SK-N-MC (cell line): ENCODE measurements around the gene PEX5L.

Experiments
- EZH2 ChIP-seq: fragments of 200-600 bp; sonication (generic); IDR thresholded peaks from one replicate; pipeline ENCODE4 v1.6.1; 2017; ENCODE audit warnings: antibody characterized with exemption
- FOXP2 ChIP-seq: optimal IDR thresholded peaks from 2 replicates; pipeline ENCODE3; 2011; ENCODE audit warnings: mild to moderate bottlenecking, moderate library complexity; ENCODE audit not compliant: insufficient read depth; ENCODE audit errors: extremely low read length, control extremely low read depth
- POLR2AphosphoS5 ChIP-seq: IDR thresholded peaks from 2 replicates; pipeline ENCODE4 v1.6.1; 2012; ENCODE audit warnings: mild to moderate bottlenecking, low read depth, low read length, borderline replicate concordance

DNA sequence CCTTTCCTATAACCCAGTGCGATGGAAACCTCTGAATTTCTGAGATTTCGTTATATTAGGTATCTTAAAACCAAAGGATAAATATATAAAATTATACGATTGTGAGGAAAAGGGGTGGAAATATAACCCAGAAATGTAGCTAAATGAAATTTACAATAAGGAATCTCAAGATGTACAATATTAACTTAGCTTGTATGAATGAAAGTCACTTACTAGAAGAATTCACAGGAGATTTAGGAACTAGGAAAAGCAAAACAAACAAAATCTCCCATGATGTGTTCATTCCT is 224.7 kb downstream of the PEX5L start:
- TF ChIP-seq EZH2 = no peak
- no peak for TF ChIP-seq POLR2AphosphoS5
- TF ChIP-seq FOXP2 = no peak
